Hepatocyte (in vitro differentiated cells): ENCODE data around the gene SKAP1. TPM values are rescaled to one million over a fixed set of nuclear protein-coding genes. Genes with fewer than 3 reads are reported as not detected.

Source experiments
- DNase-seq: peaks from one replicate; pipeline ENCODE4 v3.0.0-alpha.2; 2016; ENCODE audit warnings: low spot score
- H2AFZ ChIP-seq: fragments of 200-600 bp; sonication (generic); 2 replicates; pipeline ENCODE4 v1.6.0; 2016; ENCODE audit warnings: antibody characterized with exemption, mild to moderate bottlenecking
- H3K27ac ChIP-seq: fragments of 200-600 bp; sonication (generic); 2 replicates; pipeline ENCODE4 v1.5.1; 2016; ENCODE audit warnings: mild to moderate bottlenecking
- H3K27me3 ChIP-seq: fragments of 200-600 bp; sonication (generic); 2 replicates; pipeline ENCODE4 v1.6.1; 2016
- H3K36me3 ChIP-seq: fragments of 200-600 bp; sonication (generic); replicated peaks from 2 replicates; pipeline ENCODE4 v1.5.1; 2016; ENCODE audit warnings: low read depth; ENCODE audit not compliant: insufficient read depth
- H3K4me1 ChIP-seq: fragments of 200-600 bp; sonication (generic); 2 replicates; pipeline ENCODE4 v1.5.1; 2016; ENCODE audit warnings: mild to moderate bottlenecking, moderate library complexity; ENCODE audit not compliant: insufficient read depth
- H3K4me2 ChIP-seq: fragments of 200-600 bp; sonication (generic); 2 replicates; pipeline ENCODE4 v1.6.0; 2016
- H3K4me3 ChIP-seq: fragments of 200-600 bp; sonication (generic); 2 replicates; pipeline ENCODE4 v1.5.1; 2016; ENCODE audit warnings: mild to moderate bottlenecking
- H3K79me2 ChIP-seq: fragments of 200-600 bp; sonication (generic); 2 replicates; pipeline ENCODE4 v1.6.0; 2017; ENCODE audit warnings: mild to moderate bottlenecking
- H3K9me2 ChIP-seq: fragments of 200-600 bp; sonication (generic); replicated peaks from 2 replicates; pipeline ENCODE4 v1.6.0; 2017; ENCODE audit warnings: mild to moderate bottlenecking; ENCODE audit not compliant: insufficient read depth
- H3K9me3 ChIP-seq: fragments of 200-600 bp; sonication (generic); 2 replicates; pipeline ENCODE4 v1.5.1; 2016; ENCODE audit warnings: low read depth, mild to moderate bottlenecking
- H4K20me1 ChIP-seq: fragments of 200-600 bp; sonication (generic); 2 replicates; pipeline ENCODE4 v1.6.0; 2016; ENCODE audit warnings: mild to moderate bottlenecking; ENCODE audit not compliant: insufficient read depth, poor library complexity, severe bottlenecking
- CTCF ChIP-seq: fragments of 200-600 bp; sonication (generic); IDR thresholded peaks from 2 replicates; pipeline ENCODE4 v1.5.1; 2016; ENCODE audit warnings: antibody characterized with exemption, mild to moderate bottlenecking; ENCODE audit not compliant: poor library complexity
- EZH2 ChIP-seq: fragments of 200-600 bp; sonication (generic); IDR thresholded peaks from 2 replicates; pipeline ENCODE4 v1.6.1; 2016; ENCODE audit warnings: antibody characterized with exemption, mild to moderate bottlenecking, borderline replicate concordance
- EZH2phosphoT487 ChIP-seq: fragments of 200-600 bp; sonication (generic); IDR thresholded peaks from one replicate; pipeline ENCODE4 v1.6.1; 2018; ENCODE audit warnings: antibody characterized with exemption, mild to moderate bottlenecking, low read depth, moderate library complexity; ENCODE audit not compliant: unreplicated experiment, severe bottlenecking
- WGBS: methylation state at CpG from one replicate; pipeline ENCODE4 v1.1.6; 2016; ENCODE audit warnings: low lambda C conversion rate; ENCODE audit errors: missing lambda C conversion rate; 5-methylcytosine and 5-hydroxymethylcytosine counted together
- polyA plus RNA-seq: library from polyadenylated mRNA; unstranded; fragments of >200 nt; fragmentation: Nextera tagmentation; extraction: Ambion mirVana; gene quantifications from 2 replicates; pipeline ENCODE4 v1.2.1, GENCODE V29; 2016
- total RNA-seq: library from RNA; depleted of rRNA; stranded (reverse); fragments of >200 nt; gene quantifications from 2 replicates; pipeline ENCODE4 v1.2.3, GENCODE V29; 2014

Gene SKAP1
- total and polyA plus RNA-seq, 2 experiments from 2014 or later = 1.4 to 3.0 TPM

DNA sequence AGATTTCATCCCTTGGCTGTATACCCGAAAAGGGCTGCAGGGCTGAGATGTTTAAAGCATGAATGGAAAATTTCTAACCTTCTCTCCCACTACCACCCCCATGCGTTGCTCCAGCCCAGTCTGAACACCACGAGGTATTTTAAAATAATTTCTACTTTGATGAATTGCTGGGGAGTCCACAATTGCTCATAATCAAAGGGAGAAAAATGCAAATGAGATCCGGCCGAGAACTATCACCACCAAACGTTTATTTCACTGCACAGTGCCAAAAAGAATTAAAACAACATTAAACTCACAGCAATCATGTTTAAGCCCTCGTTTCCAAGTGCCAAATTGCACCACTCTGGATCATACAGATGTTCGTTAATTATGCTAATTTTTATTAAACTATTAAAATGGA, 285.8 kb downstream of the SKAP1 start:
- 70% methylated on average over 8 of the region's 8 CpGs for WGBS
- no peak overlapping the region for H2AFZ ChIP-seq
- no peaks in the 10 kb centered on the region for H3K4me1 ChIP-seq
- no peaks in the 10 kb centered on the region for H3K9me2 ChIP-seq
- no peaks in the 10 kb centered on the region for H4K20me1 ChIP-seq
- H3K36me3 ChIP-seq = no peaks in the 10 kb centered on the region
- no peaks in the 10 kb centered on the region for H3K79me2 ChIP-seq
- DNase-seq = no peak
- H3K4me3 ChIP-seq = no peak overlapping the region
- H3K9me3 ChIP-seq = no peaks in the 10 kb centered on the region
- TF ChIP-seq EZH2phosphoT487 (no peak), EZH2 (no peak), CTCF (no peak)
- H3K27ac ChIP-seq = no peak overlapping the region
- no peak overlapping the region for H3K4me2 ChIP-seq
- peaks cover 53% of the 10 kb centered on the region for H3K27me3 ChIP-seq

- Histone ChIP-seq H3K9me3 (no peaks in the 10 kb centered on the region), H3K36me3 (no peaks in the 10 kb centered on the region), H3K4me3 (no peak overlapping the region), H2AFZ (no peak overlapping the region), H4K20me1 (no peaks in the 10 kb centered on the region), H3K27ac (no peak overlapping the region), H3K27me3 (peaks cover 47% of the 10 kb centered on the region), H3K4me2 (no peak overlapping the region), H3K4me1 (no peaks in the 10 kb centered on the region), H3K9me2 (no peaks in the 10 kb centered on the region), H3K79me2 (no peaks in the 10 kb centered on the region)
- TF ChIP-seq CTCF = no peak
- no peak for TF ChIP-seq EZH2phosphoT487
- TF ChIP-seq EZH2 = no peak
- no peak for DNase-seq
- WGBS = 45% methylated on average over 6 of the region's 6 CpGs
These were observed 286.4 kb downstream of the SKAP1 start for GRCh38 chr17:48143629-48144028.

DNA sequence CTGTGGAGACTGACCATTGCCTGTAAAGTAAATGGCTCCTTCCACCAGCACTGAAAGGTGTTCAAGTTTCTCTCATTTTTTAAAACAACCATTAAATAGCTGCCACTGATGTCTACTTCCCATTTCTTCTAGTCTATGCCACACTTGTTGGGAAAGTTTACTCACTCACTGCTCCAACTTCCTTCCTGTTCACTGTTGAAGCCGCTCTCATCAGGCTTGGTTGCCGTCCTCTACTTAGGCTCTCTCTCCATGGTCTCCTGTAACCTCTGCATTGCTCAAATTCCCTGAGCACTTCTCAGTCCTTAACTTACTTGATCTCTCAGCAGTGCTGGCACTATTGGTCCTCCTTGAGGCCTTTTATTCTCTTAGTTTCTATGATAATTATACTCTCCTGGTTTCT, 290.1 kb downstream of the SKAP1 start:
- Histone ChIP-seq H2AFZ (no peak overlapping the region), H3K9me3 (no peaks in the 10 kb centered on the region), H3K4me2 (no peak overlapping the region), H3K27me3 (peaks cover 26% of the 10 kb centered on the region), H3K36me3 (no peaks in the 10 kb centered on the region), H3K9me2 (no peaks in the 10 kb centered on the region), H3K79me2 (no peaks in the 10 kb centered on the region), H3K27ac (no peak overlapping the region), H4K20me1 (no peaks in the 10 kb centered on the region), H3K4me3 (no peak overlapping the region), H3K4me1 (no peaks in the 10 kb centered on the region)
- WGBS = 79% methylated on average over 2 of the region's 2 CpGs
- no peak for TF ChIP-seq EZH2phosphoT487
- TF ChIP-seq CTCF = no peak
- TF ChIP-seq EZH2 = no peak
- no peak for DNase-seq

DNA sequence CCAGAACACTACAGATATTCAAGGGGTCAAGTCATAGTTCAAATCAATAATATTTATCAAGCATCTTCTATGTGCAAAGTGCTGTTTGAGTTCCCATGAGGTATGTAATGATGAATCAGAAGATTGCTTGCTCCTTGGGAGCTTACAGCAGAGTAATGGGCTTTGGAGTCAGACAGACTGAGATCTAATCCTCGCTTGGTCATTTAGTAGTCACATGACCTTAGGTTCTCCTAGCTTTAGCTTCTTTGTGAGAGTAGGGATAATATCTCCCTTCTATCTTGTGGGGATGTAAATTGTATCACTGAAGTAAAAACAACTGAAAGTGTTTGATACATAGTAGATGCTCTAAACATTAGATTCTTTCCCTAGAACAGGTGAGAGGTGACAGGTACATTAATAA, 292.4 kb downstream of the SKAP1 start:
- Histone ChIP-seq H3K36me3 (no peaks in the 10 kb centered on the region), H3K79me2 (no peaks in the 10 kb centered on the region), H3K27ac (no peak overlapping the region), H2AFZ (no peak overlapping the region), H3K9me2 (no peaks in the 10 kb centered on the region), H3K4me3 (no peak overlapping the region), H3K4me2 (no peak overlapping the region), H3K9me3 (no peaks in the 10 kb centered on the region), H4K20me1 (no peaks in the 10 kb centered on the region), H3K4me1 (no peaks in the 10 kb centered on the region), H3K27me3 (peaks cover 3% of the 10 kb centered on the region)
- WGBS = 58% methylated on average over 1 of the region's 1 CpG
- TF ChIP-seq CTCF = no peak
- TF ChIP-seq EZH2 = no peak
- TF ChIP-seq EZH2phosphoT487 = no peak
- no peak for DNase-seq
